Kidney (tissue), 14 donors: ENCODE results near the gene WWC1. TPM values are rescaled to one million over a fixed set of nuclear protein-coding genes. Genes with fewer than 3 reads are reported as not detected.
"Not testable (repeated sequence)": the region's sequence is repeated elsewhere in the genome, so short reads cannot be mapped to it uniquely, and the experiment has no call there.

ENCODE experiments used
- DNase-seq, 5 donors: peaks; one replicate each; pipeline ENCODE4 v3.0.0-alpha.2; 2013 to 2020
- FAIRE-seq: peaks from 2 replicates; lab custom pipeline; 2012; peaks lifted over from hg19 to GRCh38; lab: Jason Lieb, UNC
- H3K27ac ChIP-seq, 2 donors: one replicate each; pipeline ENCODE4 v1.7.0; 2013; ENCODE audit warnings: low read depth in 2 of 2, low read length in 2 of 2, inconsistent platforms in 1 of 2
- H3K27me3 ChIP-seq: one replicate; pipeline ENCODE4 v1.7.1; 2013; ENCODE audit warnings: low read length, inconsistent platforms; ENCODE audit not compliant: control insufficient read depth, insufficient read depth
- H3K36me3 ChIP-seq, 3 donors: one replicate each; pipeline versions ENCODE4 v1.7.0 to v1.7.1; 2013; ENCODE audit warnings: low read length in 3 of 3, control low read depth in 1 of 3, inconsistent platforms in 1 of 3; ENCODE audit not compliant: insufficient read depth in 3 of 3, control insufficient read depth in 2 of 3
- H3K4me1 ChIP-seq, 3 donors: one replicate each; pipeline versions ENCODE4 v1.7.0 to v1.7.1; 2013; ENCODE audit warnings: low read length in 3 of 3, inconsistent platforms in 1 of 3, low read depth in 1 of 3; ENCODE audit not compliant: control insufficient read depth in 2 of 3, insufficient read depth in 2 of 3
- H3K4me3 ChIP-seq, 3 donors: one replicate each; pipeline versions ENCODE4 v1.7.0 to v1.8.1; 2013; ENCODE audit warnings: low read length in 3 of 3, control low read depth in 1 of 3, inconsistent platforms in 1 of 3
- H3K9ac ChIP-seq, 3 donors: one replicate each; pipeline versions ENCODE4 v1.7.0 to v1.7.1; 2013; ENCODE audit warnings: low read length in 3 of 3, control low read depth in 1 of 3, inconsistent platforms in 1 of 3
- H3K9me3 ChIP-seq, 3 donors: one replicate each; pipeline versions ENCODE4 v1.7.0 to v1.7.1; 2013; ENCODE audit warnings: low read length in 3 of 3, control low read depth in 1 of 3, inconsistent platforms in 1 of 3; ENCODE audit not compliant: control insufficient read depth in 2 of 3, insufficient read depth in 1 of 3
- intact Hi-C: fragments of 100-400 bp; cut with DNase I; formaldehyde crosslinking; loops from one replicate; pipeline ENCODE4 v1.11.1; 2022
- polyA plus RNA-seq: library from polyadenylated mRNA; stranded (reverse); fragments of 350-450 nt; fragmentation: Illumina TruSeq; extraction: RNeasy Lipid Tissue Mini Kit (QIAGEN cat#74804); gene quantifications from one replicate; pipeline ENCODE4 v1.2.3, GENCODE V29; 2014; ENCODE audit warnings: low read depth, low replicate concordance; ENCODE audit not compliant: insufficient read depth
- total RNA-seq: library from RNA; stranded (reverse); fragmentation: NEBNext Ultra II Directional; extraction: Animal tissue kit (Norgen Biotek cat#: 25700); gene quantifications from one replicate; pipeline ENCODE4 v1.2.1, GENCODE V29; 2021
- TF ChIP-seq, protein P1 (sequence below): IDR thresholded peaks from 3 replicates; pipeline ENCODE4 v1.5.1; 2012; ENCODE audit warnings: mild to moderate bottlenecking, moderate library complexity, borderline replicate concordance; ENCODE audit not compliant: insufficient read depth; ENCODE audit errors: extremely low read depth
- donor health status: control.
- donor health status: control.
- donor health status: control.
- donor health status: control.
- donor health status: control.
- donor health status: DM: yes; HTN: yes; CAD: no.
- donor health status: Normal renal cell carcinoma (clear cell type).

The WWC1 gene
- total and polyA plus RNA-seq, 2 donors from 2014 or later, result 74.4 to 174 TPM

DNA sequence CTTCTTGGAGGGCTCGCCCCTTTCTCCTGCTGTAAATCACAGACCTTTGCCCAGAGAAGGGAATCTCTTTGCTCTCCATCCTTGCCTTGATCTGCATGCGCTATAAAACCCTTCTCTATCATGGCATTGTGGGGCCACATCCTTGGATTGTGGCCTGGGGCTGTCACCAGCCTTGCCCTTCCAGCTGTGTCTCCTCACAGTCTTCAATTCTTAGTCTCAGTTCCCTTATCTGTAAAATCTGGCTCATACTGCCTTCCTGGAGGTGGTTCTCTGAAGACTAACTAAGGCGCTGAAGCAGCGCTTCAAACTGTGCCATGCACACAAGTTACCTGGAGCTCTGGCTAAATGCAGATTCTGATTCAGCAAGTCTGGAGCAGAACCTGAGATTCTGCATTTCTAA, 141.5 kb downstream of the WWC1 start:
- DNase-seq (no peak), FAIRE-seq (no peak)
- Histone ChIP-seq H3K27ac (no peak overlapping the region), H3K9ac (no peak overlapping the region), H3K9me3 (no peaks in the 10 kb centered on the region), H3K4me1 (no peaks in the 10 kb centered on the region), H3K4me3 (no peak overlapping the region), H3K27me3 (no peaks in the 10 kb centered on the region), H3K36me3 (peaks cover 3 to 73% (median 40%) of the 10 kb centered on the region in 3 donors)
- intact Hi-C loops, result no loop called here
- TF ChIP-seq, protein P1, sequence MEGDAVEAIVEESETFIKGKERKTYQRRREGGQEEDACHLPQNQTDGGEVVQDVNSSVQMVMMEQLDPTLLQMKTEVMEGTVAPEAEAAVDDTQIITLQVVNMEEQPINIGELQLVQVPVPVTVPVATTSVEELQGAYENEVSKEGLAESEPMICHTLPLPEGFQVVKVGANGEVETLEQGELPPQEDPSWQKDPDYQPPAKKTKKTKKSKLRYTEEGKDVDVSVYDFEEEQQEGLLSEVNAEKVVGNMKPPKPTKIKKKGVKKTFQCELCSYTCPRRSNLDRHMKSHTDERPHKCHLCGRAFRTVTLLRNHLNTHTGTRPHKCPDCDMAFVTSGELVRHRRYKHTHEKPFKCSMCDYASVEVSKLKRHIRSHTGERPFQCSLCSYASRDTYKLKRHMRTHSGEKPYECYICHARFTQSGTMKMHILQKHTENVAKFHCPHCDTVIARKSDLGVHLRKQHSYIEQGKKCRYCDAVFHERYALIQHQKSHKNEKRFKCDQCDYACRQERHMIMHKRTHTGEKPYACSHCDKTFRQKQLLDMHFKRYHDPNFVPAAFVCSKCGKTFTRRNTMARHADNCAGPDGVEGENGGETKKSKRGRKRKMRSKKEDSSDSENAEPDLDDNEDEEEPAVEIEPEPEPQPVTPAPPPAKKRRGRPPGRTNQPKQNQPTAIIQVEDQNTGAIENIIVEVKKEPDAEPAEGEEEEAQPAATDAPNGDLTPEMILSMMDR, result no peak

DNA sequence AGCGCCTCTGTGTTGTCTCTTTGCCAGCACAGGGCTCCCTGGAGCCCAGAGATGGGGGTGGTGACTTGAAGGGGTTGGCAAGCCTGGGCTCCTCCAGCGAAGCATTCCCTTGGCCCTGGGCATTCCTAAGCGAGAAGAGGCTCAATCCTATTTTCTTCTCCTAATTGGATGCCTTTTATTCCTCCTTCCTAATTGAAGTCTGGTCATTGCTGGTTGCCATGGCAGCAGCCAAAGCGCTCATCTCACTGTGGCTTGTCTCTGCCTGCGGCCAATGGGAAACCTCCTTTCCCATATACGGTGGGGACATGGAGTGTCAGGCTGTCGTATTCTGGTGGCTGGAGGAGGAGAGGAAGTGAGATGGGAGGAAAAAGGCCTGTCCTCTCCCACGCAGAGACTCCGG, 142.6 kb downstream of the WWC1 start:
- FAIRE-seq (no peak), DNase-seq (peak in 3 of 5 donors; percentile 46 to 78 (median 55))
- no peaks in the 10 kb centered on the region for H3K4me1 ChIP-seq
- no peak overlapping the region for H3K27ac ChIP-seq
- H3K4me3 ChIP-seq, result no peak overlapping the region
- TF ChIP-seq, protein P1, result no peak
- H3K27me3 ChIP-seq, result no peaks in the 10 kb centered on the region
- intact Hi-C loops, result no loop called here
- H3K9me3 ChIP-seq, result no peaks in the 10 kb centered on the region
- H3K36me3 ChIP-seq, result peaks cover 3 to 72% (median 41%) of the 10 kb centered on the region in 3 donors
- H3K9ac ChIP-seq, result no peak overlapping the region

DNA sequence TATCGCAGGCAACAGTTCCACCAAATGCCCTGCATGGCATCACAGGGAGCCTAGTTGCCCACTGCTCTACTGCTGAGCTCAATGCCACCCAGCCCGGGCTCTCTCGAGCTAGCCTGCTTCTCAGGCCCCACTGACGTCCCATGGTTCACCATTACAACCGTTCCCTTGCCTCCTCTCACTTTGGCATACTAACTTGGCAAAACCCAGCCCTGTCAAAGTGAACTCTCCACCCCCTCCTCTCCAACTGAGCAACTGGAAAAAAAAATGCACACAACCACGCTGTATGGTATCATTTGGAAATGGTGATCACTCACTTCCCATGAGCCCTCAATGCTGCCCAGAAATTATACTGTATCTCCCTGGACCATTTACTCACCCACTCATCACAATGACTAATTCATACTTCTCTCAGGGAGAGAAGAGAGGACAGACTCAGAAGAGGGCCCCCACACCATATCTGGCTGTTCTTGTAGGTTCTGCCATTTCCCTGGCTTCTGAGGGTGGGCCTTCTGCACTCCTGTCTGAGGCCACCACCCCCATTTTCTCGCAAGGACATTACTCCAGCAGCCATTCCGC, 143.4 kb downstream of the WWC1 start:
- intact Hi-C loops, result no loop called here
- TF ChIP-seq, protein P1, result no peak
- FAIRE-seq, result no peak
- Histone ChIP-seq H3K9ac (no peak overlapping the region), H3K4me1 (no peaks in the 10 kb centered on the region), H3K27ac (no peak overlapping the region), H3K36me3 (peaks cover 3 to 75% (median 40%) of the 10 kb centered on the region in 3 donors), H3K9me3 (no peaks in the 10 kb centered on the region), H3K27me3 (no peaks in the 10 kb centered on the region), H3K4me3 (no peak overlapping the region)
- no peak for DNase-seq

DNA sequence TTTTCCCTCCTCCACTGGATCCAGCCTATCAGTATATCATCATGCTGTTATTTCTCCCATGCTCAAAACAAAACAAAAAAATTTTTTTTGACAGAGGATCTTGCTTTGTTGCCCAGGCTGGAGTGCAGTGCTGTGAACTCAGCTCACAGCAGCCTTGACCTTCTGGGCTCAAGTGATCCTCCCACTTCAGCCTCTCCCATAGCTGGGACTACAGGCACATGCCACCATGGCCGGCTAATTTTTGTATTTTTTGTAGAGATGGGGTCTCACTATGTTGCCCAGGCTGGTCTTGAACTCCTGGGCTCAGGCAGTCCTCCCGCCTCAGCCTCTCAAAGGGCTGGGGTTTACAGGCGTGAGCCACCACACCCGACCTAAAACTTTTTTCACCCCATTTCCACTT, 143.9 kb downstream of the WWC1 start:
- DNase-seq, FAIRE-seq: not testable (repeated sequence)

More for the DNA sequence above, 143.9 kb downstream of the WWC1 start:
- H3K9ac ChIP-seq, H3K27ac ChIP-seq, H3K4me3 ChIP-seq, H3K27me3 ChIP-seq, H3K4me1 ChIP-seq, intact Hi-C loops, H3K9me3 ChIP-seq: not testable (repeated sequence)
- H3K36me3 ChIP-seq, result peaks cover 3 to 70% (median 35%) of the 10 kb centered on the region in 3 donors
